ENCODE results near the gene C1orf226. TPM values are rescaled to one million over a fixed set of nuclear protein-coding genes. Genes with fewer than 3 reads are reported as not detected.
A peak's percentile ranks its signal among the peaks of the same experiment; 100 is the strongest.
"Not testable (repeated sequence)": the region's sequence is repeated elsewhere in the genome, so short reads cannot be mapped to it uniquely, and the experiment has no call there.

The C1orf226 gene
- total RNA-seq, 1 experiment from 2014 or later, result 1.2 TPM

DNA sequence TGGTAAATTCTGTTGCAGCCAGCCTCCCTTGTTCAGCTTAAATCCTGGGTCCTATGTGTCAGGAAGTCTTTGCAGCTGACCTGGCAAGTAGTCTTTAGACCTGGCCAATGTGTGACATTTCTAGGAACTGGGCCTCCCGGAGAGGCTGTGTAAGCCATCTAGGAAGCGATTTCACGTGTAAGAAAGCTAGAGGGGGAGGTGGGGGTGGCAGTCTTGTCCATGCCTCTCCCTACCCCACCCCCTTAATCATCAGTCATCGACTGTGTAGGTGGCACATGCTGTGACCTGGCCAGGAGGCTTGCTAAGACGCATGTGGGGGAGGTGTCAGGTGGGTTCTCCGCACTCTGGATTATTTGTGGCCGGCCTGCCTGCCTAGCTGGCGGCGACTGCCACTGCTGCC is 8.4 kb downstream of the C1orf226 start:
- in situ Hi-C loops (cut with HindIII; ENCODE audit: low pct_unique_long_range_greater_than_20kb, low sequenced_read_pairs), result no loop called here
- DNase-seq (ENCODE audit: low read depth, low spot score), result no peak

DNA sequence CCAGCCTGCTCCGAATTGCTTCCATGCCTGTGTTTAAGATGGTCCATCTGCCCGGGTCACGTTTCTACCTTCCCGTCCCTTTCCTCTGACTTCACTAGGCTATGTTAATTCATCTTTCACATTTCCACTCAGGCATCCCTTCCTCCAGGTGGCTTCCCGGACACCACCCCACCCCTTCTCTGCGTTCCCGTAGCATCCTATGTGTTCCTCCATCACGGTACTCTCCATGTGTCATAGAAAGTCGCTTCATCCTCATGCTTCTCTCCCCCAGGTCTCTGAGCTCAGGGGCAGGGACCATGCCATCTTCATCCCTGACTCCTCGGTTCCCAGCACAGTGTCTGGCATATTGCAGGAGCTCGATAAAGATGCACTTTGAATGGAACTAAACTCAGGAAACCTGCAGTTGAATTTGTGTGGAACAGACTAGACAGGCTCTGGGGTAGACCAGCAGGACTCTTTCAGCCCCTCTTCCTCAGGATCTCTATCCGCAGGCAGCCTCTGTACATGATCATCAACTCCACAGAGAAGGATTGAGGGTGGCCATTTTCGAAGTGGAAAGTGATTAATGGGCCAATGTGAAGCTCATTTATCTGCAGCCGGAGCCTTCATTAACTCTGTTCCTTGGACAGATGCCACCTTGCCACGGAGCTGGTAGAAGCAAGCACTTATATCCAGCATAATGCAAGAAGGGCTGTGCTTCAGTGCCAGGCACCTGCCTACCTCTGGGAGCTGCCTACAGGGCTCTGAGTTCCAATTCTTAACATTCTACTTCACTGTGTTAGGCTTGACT is 9.1 kb downstream of the C1orf226 start:
- in situ Hi-C loops (cut with HindIII; ENCODE audit: low pct_unique_long_range_greater_than_20kb, low sequenced_read_pairs), result no loop called here
- DNase-seq (ENCODE audit: low read depth, low spot score), result no peak

DNA sequence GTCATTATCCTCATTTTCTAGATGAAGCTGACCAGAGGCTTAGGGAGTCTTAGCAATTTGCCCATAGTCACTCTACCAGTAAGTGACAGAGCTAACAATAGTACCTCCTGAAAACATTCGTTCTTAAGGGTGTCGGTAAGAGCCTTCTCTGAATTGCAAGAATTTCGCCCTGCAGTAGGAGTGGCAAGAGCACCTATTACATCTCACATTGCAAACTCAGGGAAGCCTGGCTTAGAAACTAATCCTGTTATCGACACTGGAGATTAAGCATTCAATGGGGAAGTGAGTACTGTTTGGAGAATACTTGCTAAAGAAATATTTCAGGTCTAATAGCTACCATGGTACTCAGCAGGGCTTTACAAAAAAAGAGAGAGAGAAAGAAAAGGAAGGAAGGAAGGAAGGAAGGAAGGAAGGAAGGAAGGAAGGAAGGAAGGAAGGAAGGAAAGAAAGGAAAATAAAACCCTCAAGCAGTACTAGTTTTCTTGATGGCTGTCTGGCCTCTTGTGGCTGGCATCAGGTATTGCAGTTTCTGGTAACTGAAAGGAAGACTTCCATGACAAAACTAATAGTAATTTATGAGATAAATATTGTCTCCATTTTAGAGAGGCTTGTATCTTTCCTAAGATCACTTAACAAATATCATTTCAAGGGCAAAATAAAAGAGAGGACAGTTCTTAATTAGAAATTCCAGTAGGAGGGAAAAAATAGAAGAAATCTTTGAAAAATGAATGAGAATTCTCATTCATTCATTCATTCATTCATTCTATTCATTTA is 10.4 kb downstream of the C1orf226 start:
- peak; percentile 61 for DNase-seq (ENCODE audit: low read depth, low spot score)
- in situ Hi-C loops (cut with HindIII; ENCODE audit: low pct_unique_long_range_greater_than_20kb, low sequenced_read_pairs), result no loop called here

DNA sequence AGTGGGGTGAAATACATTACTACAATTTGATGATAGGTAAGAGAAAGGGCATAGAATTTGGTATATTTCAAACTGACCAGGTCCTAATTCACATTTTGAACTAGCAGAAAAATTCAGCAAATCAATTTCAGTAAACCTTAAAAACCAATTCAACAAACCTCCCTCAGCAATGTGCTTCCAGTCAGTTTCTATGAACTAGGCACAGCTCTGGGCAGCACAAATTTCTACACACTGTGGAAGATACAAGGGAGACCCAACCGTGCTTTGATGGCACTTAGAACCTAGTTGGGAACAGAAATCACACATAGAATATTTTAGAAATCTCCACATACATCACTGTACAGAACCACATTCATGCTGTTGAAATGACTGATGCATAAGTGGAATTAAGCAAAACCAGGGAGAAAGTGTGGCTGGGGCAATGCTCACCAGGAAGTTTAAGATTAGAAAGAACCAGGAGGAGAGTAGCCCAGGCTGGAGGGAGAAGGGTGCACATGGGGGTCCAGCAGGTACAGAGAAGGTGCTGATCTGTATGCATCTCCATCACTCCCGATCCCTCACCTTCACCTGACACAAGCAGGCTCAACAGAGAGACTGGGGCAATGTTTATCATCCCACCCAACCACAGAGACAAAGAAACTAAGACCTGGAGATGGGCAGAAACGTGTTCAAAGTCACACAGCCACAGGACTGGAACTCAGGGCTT is 14.8 kb downstream of the C1orf226 start:
- no peak for DNase-seq (ENCODE audit: low read depth, low spot score)
- in situ Hi-C loops (cut with HindIII; ENCODE audit: low pct_unique_long_range_greater_than_20kb, low sequenced_read_pairs), result no loop called here

DNA sequence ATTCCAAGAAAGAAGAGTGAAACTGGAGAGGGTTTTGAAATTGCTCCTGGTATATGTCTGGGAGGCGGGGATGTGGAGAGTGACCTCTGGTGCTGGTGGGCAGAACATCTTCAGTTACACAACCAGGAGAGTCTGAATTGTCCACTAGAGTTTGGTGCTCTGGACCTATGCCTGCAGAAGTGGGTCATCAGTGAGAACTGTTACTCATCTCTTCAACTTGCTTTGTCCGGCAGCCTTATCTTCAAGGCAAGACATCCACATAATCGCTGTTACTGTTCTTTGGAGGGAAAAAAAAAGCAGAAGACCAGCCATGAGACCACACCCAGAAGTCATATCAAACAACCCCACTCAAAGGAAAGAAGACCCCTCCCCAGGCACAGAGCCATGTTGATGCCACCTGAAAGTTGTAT is 15.5 kb downstream of the C1orf226 start:
- in situ Hi-C loops (cut with HindIII; ENCODE audit: low pct_unique_long_range_greater_than_20kb, low sequenced_read_pairs), result no loop called here

DNA sequence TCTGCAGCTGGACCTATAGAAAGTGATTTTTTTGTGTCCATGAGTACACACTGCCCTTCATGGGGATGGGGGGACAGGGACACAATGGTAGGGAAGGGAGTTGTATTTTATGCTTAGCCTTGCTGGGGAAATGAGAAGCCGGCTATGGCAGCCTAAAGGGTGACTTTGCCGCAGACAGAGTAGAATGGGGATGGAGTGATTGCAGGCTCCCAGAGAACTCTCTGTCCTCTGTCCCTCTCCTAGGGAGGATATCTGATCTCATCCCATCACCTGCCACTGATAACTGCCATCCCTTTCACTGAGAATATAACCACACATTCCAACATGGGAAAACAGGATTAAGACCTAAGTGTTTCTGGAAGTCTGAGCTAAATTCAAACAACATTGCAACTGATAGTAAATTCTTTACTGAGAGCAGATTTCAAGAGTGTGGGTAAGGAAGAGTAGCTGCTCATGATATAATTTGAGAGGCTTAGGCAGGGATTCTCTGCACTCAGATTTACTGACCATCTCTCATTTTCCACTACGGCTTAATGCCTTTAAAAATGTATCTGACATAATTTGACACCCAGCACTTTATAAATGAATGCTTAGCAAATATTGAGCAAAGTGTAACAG is 16.5 kb downstream of the C1orf226 start:
- in situ Hi-C loops (cut with HindIII; ENCODE audit: low pct_unique_long_range_greater_than_20kb, low sequenced_read_pairs), result no loop called here
- DNase-seq (ENCODE audit: low read depth, low spot score), result no peak

More for the DNA sequence above, 15.5 kb downstream of the C1orf226 start:
- peak; percentile 11 for DNase-seq (ENCODE audit: low read depth, low spot score)

DNA sequence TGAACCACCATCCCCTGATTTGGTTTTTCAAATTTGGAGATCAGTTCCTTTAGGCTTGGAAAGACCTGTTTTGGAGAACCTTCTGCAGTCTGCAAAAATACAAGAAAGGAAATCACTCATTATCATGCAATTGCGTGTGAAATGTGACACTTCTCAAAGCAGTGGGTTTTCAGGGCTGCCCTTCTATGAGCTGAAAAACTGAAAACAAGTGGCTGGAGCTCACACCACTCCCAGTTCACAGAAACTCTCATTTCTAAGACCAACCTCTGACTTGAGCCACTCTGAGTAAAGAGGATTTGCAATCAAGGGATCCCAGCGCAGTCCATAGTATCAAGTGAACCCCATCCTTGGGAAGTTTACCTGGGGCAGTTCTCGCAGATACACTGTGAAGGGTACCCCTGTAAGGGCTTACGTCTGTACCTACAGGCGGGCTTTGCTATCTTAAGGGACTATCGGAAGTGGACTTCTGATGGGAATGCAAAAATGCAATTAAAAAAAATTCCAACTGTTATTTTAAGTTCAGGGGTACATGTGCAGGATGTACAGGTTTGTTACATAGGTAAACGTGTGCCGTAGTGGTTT is 17.6 kb downstream of the C1orf226 start:
- in situ Hi-C loops (cut with HindIII; ENCODE audit: low pct_unique_long_range_greater_than_20kb, low sequenced_read_pairs), result no loop called here
- DNase-seq (ENCODE audit: low read depth, low spot score), result no peak

DNA sequence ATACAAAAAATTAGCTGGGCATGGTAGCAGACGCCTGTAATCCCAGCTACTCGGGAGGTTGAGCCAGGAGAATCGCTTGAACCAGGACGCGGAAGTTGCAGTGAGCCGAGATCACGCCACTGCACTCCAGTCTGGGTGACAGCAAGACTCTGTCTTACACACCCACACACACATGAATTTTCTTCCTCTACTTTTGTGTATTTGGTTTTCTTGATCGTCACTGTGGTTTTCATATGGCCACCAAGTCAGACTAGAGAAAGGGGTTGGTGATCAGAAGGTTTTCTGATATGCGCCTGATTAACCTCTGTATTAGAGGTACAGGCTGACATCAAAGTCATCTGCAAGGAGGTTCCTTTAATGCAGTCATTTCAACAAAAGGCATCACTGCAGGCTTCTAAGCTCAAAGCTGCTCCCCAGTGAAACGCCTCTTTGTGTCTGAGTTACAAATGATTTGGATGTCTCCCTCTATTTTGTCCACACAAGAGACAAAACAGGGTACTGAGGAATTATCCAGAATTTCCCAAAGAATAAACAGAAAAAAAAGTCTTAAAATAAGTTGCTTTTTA is 19.3 kb downstream of the C1orf226 start:
- no peak for DNase-seq (ENCODE audit: low read depth, low spot score)
- in situ Hi-C loops (cut with HindIII; ENCODE audit: low pct_unique_long_range_greater_than_20kb, low sequenced_read_pairs), result no loop called here

DNA sequence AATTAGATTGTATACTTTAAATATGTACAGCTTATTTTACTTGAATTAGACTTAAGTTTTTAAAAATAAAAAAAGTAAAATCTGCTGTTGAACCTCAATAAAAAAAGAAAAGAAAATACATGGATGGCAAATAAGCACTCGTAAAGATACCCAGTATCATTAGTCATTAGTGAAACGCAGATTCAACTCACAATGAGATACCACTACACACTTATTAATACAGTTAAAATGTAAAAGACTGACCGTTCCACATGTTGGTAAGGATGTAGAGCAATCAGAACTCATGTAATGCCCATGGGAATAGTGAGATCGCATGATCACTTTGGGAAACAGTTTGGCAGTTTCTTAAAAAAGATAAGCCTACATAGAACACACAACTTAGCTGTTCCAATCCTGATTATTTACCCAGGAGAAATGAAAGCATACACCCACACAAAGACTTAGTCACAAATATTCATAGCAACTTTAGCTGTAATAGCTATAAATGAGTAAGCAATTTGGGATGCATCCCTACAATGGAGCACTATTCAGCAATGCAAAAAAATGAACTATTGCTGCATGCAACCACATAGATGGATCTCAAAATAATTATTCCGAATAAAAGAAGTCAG is 23.1 kb downstream of the C1orf226 start:
- in situ Hi-C loops (cut with HindIII; ENCODE audit: low pct_unique_long_range_greater_than_20kb, low sequenced_read_pairs), result no loop called here
- DNase-seq (ENCODE audit: low read depth, low spot score), result peak; percentile 32

DNA sequence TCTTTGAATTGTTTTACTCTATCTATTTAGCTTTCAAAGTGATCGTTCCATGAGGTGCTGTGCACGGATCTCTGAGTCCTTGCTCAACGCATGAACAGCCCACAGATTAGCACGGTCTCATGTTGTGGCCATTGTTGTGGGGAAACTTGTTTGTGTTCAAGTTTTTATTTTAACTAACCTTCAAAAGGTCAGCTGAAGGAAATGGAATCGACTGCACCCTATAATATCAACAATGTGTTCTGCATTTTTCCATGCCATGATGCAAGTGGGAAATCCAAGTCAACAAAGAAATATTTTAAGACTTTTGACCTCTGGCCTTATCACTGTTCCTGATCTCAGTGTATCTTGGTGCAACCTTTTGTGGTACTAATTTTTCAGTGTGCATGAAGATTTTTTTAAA is 24.3 kb downstream of the C1orf226 start:
- no peak for DNase-seq (ENCODE audit: low read depth, low spot score)
- in situ Hi-C loops (cut with HindIII; ENCODE audit: low pct_unique_long_range_greater_than_20kb, low sequenced_read_pairs), result no loop called here

DNA sequence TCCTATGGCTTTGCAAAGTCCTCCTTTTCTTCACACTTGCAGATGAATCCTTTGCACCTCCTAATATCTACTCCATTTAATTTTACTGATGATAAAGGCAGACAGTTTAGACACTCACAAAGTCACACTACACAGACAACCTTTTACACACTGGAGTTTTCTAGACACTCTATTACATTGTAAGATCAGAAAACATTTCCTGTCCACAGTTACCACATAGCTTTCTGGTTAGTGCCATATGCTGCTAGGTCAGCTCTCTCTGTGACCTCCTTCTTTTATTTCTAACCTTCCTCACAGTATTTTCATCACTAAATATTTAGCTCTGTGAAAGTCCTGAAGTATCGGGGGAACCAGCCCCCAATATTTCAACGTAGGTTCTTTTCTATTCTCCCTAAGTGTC is 25.3 kb downstream of the C1orf226 start:
- in situ Hi-C loops (cut with HindIII; ENCODE audit: low pct_unique_long_range_greater_than_20kb, low sequenced_read_pairs), result no loop called here

DNA sequence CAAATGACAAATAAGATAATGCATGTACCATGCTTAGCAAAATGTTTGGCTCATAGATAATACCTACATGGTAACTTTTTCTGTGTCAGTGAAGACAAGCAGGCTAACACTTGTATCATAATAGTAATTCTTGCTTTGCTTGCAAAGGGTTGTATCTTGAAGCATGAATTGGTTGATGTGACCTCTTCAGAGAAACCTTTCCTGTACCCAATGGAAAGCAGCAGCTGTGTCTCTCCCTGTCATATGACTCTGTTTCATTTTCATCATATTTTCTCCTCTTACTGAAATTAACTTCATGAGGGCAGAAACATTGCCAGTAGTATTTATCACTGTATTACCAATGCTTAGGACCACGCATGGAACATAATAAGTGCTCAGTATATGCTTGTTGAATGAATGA is 26.0 kb downstream of the C1orf226 start:
- in situ Hi-C loops (cut with HindIII; ENCODE audit: low pct_unique_long_range_greater_than_20kb, low sequenced_read_pairs), result no loop called here
- no peak for DNase-seq (ENCODE audit: low read depth, low spot score)

More for the DNA sequence above, 25.3 kb downstream of the C1orf226 start:
- no peak for DNase-seq (ENCODE audit: low read depth, low spot score)

DNA sequence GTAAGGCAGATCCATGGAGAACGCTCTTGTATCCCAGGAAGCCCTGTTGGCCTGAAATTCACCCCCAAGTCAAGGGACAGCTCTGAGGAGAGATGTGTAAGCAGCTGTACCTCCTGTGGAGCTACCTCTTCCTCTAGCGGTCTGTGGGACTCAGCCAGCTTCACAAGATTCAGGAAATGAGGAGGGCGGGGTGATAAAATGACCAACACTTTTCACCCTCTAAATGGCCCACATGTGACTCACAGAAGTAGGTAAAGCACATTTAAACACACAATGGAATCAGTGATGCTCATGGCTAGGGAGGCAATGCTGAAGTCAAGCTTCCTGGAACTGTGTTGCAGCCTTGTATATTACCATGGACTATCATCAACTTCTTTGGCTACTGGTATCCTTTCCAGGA is 30.5 kb downstream of the C1orf226 start, which contains the start of gene SH2D1B:
TSS of gene SH2D1B (minus strand) at position 135 of the 400 bp plus-strand sequence. CDS start at position 15, 120 bp downstream.
- in situ Hi-C loops (cut with HindIII; ENCODE audit: low pct_unique_long_range_greater_than_20kb, low sequenced_read_pairs), result no loop called here
- DNase-seq (ENCODE audit: low read depth, low spot score), result no peak

DNA sequence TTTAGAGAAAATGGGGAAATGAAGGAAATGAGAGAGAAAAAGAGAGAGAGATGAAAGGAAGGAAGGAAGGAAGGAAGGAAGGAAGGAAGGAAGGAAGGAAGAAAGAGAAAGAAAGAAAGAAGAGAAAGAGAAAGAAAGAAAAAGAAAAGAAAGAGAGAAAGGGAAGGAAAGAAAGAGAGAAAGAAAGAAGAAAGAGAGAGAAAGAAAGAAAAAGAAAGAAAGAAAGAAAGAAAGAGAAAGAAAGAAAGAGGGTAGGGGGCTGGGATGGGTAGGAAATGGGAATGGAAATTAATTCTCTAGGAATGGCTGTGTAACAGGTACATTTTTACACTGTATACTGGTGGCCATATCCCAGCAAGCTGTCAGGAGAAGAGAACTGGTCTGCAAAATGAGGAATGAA is 34.7 kb downstream of the C1orf226 start:
- no peak for DNase-seq (ENCODE audit: low read depth, low spot score)
- in situ Hi-C loops (cut with HindIII; ENCODE audit: low pct_unique_long_range_greater_than_20kb, low sequenced_read_pairs), result no loop called here

DNA sequence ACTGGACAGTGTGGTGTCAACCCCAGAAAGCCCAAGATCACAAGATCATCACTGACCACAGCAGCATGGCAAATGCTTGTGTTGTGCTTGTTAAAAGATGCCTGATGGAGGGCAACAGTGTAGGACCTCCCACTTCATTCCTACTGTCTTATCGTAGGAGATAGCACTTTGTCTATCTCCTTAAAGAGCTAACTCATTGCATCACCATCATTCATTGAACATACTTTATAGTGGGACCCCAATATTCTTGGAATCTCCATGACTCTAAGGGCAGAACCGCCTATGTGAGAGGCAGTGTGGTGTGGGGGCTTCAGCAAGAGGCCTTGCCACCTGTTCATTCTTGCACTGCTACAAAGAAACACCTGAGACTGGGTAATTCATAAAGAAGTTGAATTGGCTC is 35.4 kb downstream of the C1orf226 start:
- DNase-seq (ENCODE audit: low read depth, low spot score), result no peak
- in situ Hi-C loops (cut with HindIII; ENCODE audit: low pct_unique_long_range_greater_than_20kb, low sequenced_read_pairs), result no loop called here

DNA sequence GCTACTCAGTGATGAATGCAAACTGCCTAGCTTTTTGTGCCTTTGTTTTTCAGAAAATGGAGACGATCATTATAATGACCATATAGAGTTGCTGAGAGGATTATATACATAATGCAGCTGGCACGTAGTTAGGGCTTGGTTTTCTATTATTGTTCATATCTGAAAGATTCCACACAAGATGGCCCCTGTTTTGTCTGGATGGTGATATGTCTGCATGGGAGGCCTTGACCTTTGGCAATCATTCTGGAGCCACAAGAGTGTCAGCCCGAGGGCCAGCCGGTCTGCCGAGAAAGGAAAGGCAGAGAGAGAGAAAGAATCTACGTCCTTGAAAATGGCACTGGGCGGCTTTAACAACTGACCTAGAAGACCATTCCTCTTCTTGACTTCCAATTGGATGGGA is 36.1 kb downstream of the C1orf226 start:
- in situ Hi-C loops (cut with HindIII; ENCODE audit: low pct_unique_long_range_greater_than_20kb, low sequenced_read_pairs), result no loop called here
- DNase-seq (ENCODE audit: low read depth, low spot score), result no peak

DNA sequence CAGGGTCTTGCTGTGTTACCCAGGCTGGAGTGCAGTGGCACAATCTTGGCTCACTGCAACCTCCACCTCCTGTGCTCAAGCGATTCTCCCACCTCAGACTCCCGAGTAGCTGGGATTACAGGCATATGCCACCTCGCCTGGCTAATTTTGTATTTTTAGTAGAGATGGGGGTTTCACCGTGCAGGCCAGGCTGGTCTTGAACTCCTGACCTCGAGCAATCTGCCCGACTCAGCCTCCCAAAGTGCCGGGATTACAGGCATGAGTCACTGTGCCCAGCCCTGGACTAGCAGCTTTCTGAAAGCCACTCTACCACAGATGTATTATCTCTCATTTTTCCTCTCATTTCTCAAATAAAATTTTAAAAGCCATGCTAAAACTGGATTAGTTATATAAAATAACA is 37.1 kb downstream of the C1orf226 start:
- in situ Hi-C loops (cut with HindIII; ENCODE audit: low pct_unique_long_range_greater_than_20kb, low sequenced_read_pairs); DNase-seq (ENCODE audit: low read depth, low spot score): not testable (repeated sequence)

All from SK-MEL-5 (cell line).